SK-N-MC (cell line): ENCODE measurements around the gene NISCH.

ENCODE experiments used
- EZH2 ChIP-seq: fragments of 200-600 bp; sonication (generic); IDR thresholded peaks from one replicate; pipeline ENCODE4 v1.6.1; 2017; ENCODE audit warnings: antibody characterized with exemption
- FOXP2 ChIP-seq: optimal IDR thresholded peaks from 2 replicates; pipeline ENCODE3; 2011; ENCODE audit warnings: mild to moderate bottlenecking, moderate library complexity; ENCODE audit not compliant: insufficient read depth; ENCODE audit errors: extremely low read length, control extremely low read depth
- POLR2AphosphoS5 ChIP-seq: IDR thresholded peaks from 2 replicates; pipeline ENCODE4 v1.6.1; 2012; ENCODE audit warnings: mild to moderate bottlenecking, low read depth, low read length, borderline replicate concordance

DNA sequence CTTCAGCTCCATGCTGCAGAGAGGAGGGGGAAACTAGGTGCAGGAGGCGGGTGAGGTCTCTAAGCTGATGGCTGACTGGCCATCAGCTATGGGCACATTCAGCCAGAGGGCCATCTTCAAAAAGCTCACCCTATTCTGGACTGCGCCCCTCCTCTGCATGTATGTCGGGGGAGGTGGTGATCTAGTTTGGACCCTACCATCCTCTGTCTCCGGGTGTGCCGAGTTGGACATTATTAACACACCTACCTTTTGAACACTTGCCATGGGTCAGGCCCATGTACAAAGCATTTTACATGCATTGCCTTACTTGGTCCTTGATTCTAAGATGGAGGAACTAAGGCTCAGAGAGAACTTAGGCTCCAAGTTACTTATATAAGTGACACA, 1.4 kb downstream of the NISCH start:
- TF ChIP-seq EZH2, result no peak
- TF ChIP-seq POLR2AphosphoS5, result no peak
- no peak for TF ChIP-seq FOXP2
